Posterior cingulate gyrus (tissue), 11 donors: ENCODE data around the gene PTPN22.

Experiments
- DNase-seq, 10 donors: peaks; one replicate each; pipeline versions ENCODE4 v3.0.0 to v3.0.0-alpha.2; 2020 to 2021; ENCODE audit warnings: mixed read lengths in 3 of 10
- intact Hi-C: fragments of 100-400 bp; cut with DNase I; formaldehyde crosslinking; loops from one replicate; pipeline ENCODE4 v1.15.1; 2023

The PTPN22 gene

GRCh38 chr1:113808450-113809195 is 62.9 kb downstream of the PTPN22 start:
- intact Hi-C loops: no loop called here
- DNase-seq: no peak

- intact Hi-C loops: no loop called here
Measured at GRCh38 chr1:113805639-113806038, 65.9 kb downstream of the PTPN22 start.

DNA sequence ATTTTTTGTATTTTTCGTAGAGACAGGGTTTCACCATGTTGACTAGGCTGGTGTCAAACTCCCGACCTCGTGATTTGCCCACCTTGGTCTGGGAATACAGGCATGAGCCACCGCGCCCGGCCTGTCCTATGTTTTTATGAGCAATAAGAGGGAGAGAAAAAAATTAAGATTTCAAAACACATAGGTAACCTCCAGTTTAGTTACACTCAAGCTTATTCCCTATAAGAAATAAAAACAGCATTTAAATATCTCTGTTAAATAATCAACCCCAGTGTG is 66.3 kb downstream of the PTPN22 start:
- DNase-seq: peak in 2 of 10 donors; percentile 47 to 57
- intact Hi-C loops: no loop called here

More at GRCh38 chr1:113805639-113806038, 65.9 kb downstream of the PTPN22 start:
- no peak for DNase-seq

- no peak for DNase-seq
- intact Hi-C loops: no loop called here
Measured at GRCh38 chr1:113804421-113805255, 66.9 kb downstream of the PTPN22 start.

DNA sequence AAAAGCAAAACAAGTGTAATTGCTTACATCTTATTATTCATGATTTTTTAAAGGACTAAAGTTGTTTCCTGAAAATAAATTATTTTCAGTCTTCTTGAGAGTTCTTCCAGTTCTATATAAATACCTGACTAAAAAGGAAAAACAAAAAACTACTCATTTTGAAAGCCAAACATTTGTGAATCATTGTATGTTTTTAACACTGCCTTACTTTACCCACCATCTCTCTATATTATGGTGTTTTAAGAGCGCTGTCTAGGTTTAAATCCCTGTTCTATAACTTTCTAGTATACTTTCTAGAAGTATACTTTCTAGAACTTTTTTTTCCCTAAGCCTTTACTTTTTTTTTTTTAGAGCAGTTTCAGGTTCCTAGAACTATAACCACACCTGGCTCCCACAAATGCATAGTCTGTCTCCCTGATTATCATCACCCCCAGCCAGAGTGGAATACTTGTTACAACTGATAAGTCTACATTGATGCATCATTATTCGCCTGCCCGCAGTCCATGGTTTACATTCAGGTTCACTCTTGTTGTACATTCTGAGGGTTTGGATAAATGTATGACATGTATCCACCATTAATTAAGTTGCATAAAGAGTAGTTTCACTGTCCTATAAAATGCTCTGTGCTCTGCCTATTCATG is 69.0 kb downstream of the PTPN22 start:
- DNase-seq: no peak
- intact Hi-C loops: no loop called here

GRCh38 chr1:113800487-113800886 is 71.0 kb downstream of the PTPN22 start:
- intact Hi-C loops: no loop called here
- no peak for DNase-seq

GRCh38 chr1:113797472-113797871 is 74.0 kb downstream of the PTPN22 start:
- DNase-seq: no peak
- intact Hi-C loops: no loop called here

DNA sequence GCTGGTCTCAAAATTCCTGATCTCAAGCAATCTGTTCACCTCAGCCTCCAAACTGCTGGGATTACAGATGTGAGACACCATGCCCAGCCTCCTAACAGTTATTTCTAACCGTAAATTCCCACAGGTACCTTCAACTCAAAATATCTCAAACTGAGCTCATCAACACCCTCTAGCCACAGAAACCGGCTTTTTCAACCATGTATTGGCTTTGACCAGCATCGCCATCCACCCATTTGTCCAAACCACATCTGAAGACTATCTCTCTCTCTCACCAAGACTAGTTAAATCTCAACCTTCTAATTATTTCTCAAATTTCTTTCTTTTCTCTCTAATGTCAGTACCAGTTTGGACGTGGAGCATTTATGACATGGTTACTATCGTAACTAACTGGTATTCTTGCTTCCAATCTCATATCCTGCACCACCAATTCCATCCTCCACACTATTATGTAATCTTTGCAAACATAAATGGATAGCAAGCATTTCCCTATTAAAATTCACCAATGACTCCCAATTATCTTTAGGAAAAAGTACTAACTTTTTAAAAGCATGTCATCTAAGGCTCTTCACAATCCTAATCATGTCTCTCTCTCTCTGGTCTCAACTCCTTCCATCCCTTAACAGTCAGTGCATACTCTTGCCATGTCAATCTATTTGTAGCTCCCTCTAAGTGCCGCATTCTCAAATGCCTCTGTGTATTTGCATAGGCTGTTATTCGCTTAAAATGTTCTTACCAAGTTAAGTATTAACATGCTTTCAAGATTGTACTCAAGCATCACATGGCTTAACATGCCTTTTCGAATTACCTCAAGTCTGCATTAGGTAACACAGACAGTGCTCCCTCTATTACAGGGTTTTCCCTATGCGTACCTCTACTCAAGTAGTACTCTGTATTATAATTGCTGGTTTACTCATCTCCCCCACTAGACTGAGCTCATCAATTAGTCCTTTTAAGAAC is 77.4 kb downstream of the PTPN22 start:
- intact Hi-C loops: no loop called here
- DNase-seq: no peak

- intact Hi-C loops: no loop called here
- DNase-seq: no peak
Measured at GRCh38 chr1:113792986-113793385, 78.5 kb downstream of the PTPN22 start.

GRCh38 chr1:113792471-113792870 is 79.0 kb downstream of the PTPN22 start:
- intact Hi-C loops: no loop called here
- DNase-seq: no peak

DNA sequence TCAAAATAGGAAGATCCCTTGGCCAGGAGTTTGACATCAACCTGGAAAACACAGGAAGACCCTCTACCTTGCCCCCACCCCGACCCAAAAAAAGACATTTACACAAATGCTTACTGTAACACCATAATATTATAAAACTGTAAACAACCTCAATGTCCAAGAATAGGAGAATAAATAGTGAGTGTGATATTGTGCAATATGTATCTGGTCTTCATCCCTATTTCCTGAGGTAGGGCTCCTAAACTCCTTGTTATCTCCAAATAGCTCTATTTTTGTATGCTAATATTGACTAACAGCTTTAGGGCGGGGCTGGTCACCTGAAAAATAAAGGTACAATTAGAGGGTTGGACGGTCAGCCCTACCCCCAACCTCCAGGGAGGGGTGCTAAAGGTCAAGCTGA is 82.7 kb downstream of the PTPN22 start:
- intact Hi-C loops: no loop called here
- DNase-seq: no peak

- intact Hi-C loops: no loop called here
- DNase-seq: no peak
Measured at GRCh38 chr1:113787663-113788062, 83.8 kb downstream of the PTPN22 start.

GRCh38 chr1:113786069-113786468 is 85.4 kb downstream of the PTPN22 start:
- intact Hi-C loops: no loop called here
- DNase-seq: no peak

DNA sequence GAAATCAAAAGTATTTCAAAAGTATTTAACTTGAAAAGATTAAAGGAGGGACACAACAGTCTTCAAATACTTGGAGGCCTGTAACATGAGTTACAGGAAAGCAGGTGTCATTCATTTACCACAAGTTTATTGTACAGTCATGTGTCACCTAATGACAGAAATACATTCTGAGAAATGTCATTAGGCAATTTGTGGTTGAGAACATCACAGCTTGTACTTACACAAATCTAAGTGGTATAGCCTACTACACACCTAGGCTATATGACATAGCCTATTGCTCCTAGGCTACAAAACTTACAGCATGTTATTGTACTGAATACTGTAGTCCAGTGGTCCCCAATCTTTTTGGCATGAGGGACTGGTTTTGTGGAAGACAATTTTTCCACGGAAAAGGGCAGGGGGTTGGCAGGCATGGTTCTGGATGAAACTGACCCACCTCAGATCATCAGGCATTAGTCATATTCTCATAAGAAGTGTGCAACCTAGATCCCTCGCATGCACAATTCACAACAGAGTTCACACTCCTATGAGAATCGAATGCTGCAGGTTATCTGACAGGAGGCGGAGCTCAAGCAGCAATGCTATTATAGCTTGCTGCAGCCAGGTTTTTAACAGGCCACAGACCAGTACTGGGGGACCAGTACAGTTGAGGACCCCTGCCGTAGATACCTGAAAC is 87.3 kb downstream of the PTPN22 start:
- intact Hi-C loops: no loop called here

DNA sequence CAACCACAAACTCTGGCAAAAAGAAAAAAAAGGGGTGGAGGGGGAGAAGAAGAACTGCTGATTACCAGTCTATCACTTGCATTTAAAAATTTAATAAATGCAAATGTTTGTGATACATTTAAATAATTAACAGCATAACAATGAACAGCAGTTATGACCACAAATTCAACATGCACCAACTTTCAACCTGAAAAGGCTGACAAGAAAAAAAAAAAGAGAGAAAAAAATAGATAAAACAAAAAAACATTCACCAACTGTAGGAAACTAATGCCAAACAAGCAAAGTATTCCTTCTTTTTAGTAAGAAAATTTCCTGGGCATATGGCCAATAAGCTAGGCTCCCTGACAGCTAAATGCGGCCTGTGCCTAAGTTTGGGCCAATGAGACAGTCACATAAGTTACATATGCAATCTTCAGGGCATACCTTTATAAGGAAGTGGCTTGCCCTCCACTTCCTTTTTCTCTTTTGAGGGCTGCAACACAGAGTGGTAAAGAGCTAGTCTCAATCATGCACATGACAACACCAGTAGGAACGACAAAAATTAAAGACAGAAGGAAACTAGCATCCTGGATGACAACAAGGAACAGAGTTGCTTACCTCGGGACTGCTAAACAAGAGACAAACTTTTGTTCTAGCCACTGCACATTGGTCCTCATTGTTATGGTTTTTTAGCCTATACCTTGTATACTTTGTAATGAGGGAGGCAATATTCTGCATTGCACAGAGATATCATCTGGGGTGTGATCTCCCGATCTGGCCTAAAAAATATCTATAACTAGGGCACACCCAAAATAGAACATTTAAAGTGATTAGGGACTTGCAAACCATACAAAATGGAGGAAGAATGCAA is 88.0 kb downstream of the PTPN22 start:
- DNase-seq: no peak
- intact Hi-C loops: no loop called here

More for the DNA sequence above, 87.3 kb downstream of the PTPN22 start:
- no peak for DNase-seq

DNA sequence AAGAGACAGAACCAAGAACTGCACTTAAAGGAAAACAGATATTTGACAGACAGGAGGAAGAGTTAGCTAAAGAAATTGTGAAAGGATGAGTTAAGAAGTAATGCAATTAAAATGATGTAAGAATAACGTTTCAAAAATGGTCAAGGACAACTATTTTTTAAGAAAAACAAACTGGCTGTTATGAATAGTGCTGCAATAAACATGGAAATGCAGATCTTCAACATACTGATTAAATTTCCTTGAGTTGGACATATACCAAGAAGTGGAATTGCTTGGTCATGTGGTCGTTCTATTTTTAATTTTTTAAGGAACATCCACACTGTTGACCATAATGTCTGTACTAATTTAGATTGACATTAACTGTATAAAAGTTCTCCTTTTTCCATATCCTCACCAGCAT is 89.1 kb downstream of the PTPN22 start:
- no peak for DNase-seq
- intact Hi-C loops: no loop called here

- intact Hi-C loops: no loop called here
- DNase-seq: no peak
Measured at GRCh38 chr1:113780374-113781146, 91.0 kb downstream of the PTPN22 start.

GRCh38 chr1:113779542-113779941 is 92.0 kb downstream of the PTPN22 start:
- intact Hi-C loops: no loop called here
- no peak for DNase-seq
